ENCODE results near the gene SUGP1. TPM values are rescaled to one million over a fixed set of nuclear protein-coding genes. Genes with fewer than 3 reads are reported as not detected.

The SUGP1 gene
- total and polyA plus RNA-seq, 2 of the 13 experiments (the other 11 are each of a cell fraction or from before 2014, with no cell fraction given), result 21.6 to 25.9 TPM

DNA sequence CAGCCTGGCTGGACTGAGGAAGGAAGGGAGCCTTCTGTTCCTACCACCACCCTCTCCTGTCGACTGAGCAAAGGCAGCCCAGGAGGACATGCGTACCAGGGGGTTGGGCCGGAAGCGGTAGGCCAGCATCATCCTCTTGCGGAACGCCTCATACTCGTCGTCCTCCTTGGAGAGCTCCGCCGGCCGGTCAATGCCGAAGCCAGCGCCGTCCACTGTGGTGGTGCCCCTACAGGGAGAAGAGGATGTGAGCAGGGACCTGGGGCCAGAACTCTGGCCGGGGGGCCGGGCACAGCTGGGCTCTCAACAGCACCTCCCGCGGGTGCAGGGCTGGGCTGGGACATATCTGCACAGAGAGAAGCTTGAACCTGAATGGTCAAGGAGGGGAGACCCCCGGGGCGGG lies 43.5 kb downstream of the SUGP1 start:
- no peak overlapping the region for H3K4me3 ChIP-seq (replicated peaks in 1 of 3; ENCODE audit: insufficient read depth in 1 of 3, low read depth in 2 of 3, low read length in 3 of 3)
- H3K27me3 ChIP-seq (ENCODE audit: control insufficient read depth in 1 of 2, insufficient read depth in 2 of 2, low read length in 2 of 2), result no peaks in the 10 kb centered on the region
- TF ChIP-seq, protein P1, sequence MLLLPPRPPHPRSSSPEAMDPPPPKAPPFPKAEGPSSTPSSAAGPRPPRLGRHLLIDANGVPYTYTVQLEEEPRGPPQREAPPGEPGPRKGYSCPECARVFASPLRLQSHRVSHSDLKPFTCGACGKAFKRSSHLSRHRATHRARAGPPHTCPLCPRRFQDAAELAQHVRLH (CRISPR knock-in tag; IDR thresholded peaks at IDR 0.05; ENCODE audit: borderline replicate concordance, low read depth), result no peak
- TF ChIP-seq RFXANK (CRISPR knock-in tag; IDR thresholded peaks at IDR 0.05), result no peak
- no peak for TF ChIP-seq KLF6 (CRISPR knock-in tag; IDR thresholded peaks at IDR 0.05)
- TF ChIP-seq, protein P2, sequence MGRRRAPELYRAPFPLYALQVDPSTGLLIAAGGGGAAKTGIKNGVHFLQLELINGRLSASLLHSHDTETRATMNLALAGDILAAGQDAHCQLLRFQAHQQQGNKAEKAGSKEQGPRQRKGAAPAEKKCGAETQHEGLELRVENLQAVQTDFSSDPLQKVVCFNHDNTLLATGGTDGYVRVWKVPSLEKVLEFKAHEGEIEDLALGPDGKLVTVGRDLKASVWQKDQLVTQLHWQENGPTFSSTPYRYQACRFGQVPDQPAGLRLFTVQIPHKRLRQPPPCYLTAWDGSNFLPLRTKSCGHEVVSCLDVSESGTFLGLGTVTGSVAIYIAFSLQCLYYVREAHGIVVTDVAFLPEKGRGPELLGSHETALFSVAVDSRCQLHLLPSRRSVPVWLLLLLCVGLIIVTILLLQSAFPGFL (CRISPR knock-in tag; IDR thresholded peaks at IDR 0.05), result no peak
- TF ChIP-seq FOSL2 (CRISPR knock-in tag; IDR thresholded peaks at IDR 0.05), result no peak
- TF ChIP-seq XBP1 (CRISPR knock-in tag; IDR thresholded peaks at IDR 0.05), result no peak
- no peak for TF ChIP-seq CAMTA2 (CRISPR knock-in tag; IDR thresholded peaks at IDR 0.05; ENCODE audit: borderline replicate concordance)
- no peak for TF ChIP-seq ATAD3A (CRISPR knock-in tag; IDR thresholded peaks at IDR 0.05)
- TF ChIP-seq HNF4G (IDR thresholded peaks at IDR 0.05; ENCODE audit: borderline replicate concordance, low read depth, low read length), result no peak
- no peak for TF ChIP-seq HNF4G (CRISPR knock-in tag; IDR thresholded peaks at IDR 0.05; ENCODE audit: borderline replicate concordance, low read depth)
- TF ChIP-seq, protein P3, sequence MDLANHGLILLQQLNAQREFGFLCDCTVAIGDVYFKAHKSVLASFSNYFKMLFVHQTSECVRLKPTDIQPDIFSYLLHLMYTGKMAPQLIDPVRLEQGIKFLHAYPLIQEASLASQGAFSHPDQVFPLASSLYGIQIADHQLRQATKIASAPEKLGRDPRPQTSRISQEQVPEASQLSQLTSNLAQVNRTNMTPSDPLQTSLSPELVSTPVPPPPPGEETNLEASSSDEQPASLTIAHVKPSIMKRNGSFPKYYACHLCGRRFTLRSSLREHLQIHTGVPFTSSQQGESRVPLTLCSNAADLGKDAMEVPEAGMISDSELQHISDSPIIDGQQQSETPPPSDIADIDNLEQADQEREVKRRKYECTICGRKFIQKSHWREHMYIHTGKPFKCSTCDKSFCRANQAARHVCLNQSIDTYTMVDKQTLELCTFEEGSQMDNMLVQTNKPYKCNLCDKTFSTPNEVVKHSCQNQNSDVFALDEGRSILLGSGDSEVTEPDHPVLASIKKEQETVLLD (CRISPR knock-in tag; IDR thresholded peaks at IDR 0.05; ENCODE audit: low read depth), result no peak
- no peak for TF ChIP-seq ZNF335 (CRISPR knock-in tag; IDR thresholded peaks at IDR 0.05)
- no peak for TF ChIP-seq NAIF1 (CRISPR knock-in tag; IDR thresholded peaks at IDR 0.05; ENCODE audit: borderline replicate concordance)
- TF ChIP-seq, protein P4, sequence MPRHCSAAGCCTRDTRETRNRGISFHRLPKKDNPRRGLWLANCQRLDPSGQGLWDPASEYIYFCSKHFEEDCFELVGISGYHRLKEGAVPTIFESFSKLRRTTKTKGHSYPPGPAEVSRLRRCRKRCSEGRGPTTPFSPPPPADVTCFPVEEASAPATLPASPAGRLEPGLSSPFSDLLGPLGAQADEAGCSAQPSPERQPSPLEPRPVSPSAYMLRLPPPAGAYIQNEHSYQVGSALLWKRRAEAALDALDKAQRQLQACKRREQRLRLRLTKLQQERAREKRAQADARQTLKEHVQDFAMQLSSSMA (CRISPR knock-in tag; IDR thresholded peaks at IDR 0.05), result no peak
- no peak for TF ChIP-seq SP1 (IDR thresholded peaks at IDR 0.05)
- TF ChIP-seq SP1 (CRISPR knock-in tag; IDR thresholded peaks at IDR 0.05), result no peak
- no peak for TF ChIP-seq HOXA9 (CRISPR knock-in tag; IDR thresholded peaks at IDR 0.05; ENCODE audit: borderline replicate concordance)
- TF ChIP-seq EHMT2 (IDR thresholded peaks at IDR 0.05; ENCODE audit: borderline replicate concordance, low read depth, low read length), result no peak
- no peak for TF ChIP-seq RNF2 (conservative IDR thresholded peaks at IDR 0.05; ENCODE audit: low read depth)
- H3K79me2 ChIP-seq (ENCODE audit: insufficient read depth, low read length), result no peaks in the 10 kb centered on the region
- H2AFZ ChIP-seq (ENCODE audit: low read length), result no peak overlapping the region
- in situ Hi-C loops (cut with HindIII; ENCODE audit: extremely low pct_ligation_motif_present, low pct_unique_long_range_greater_than_20kb), result no loop called here
- FAIRE-seq, result no peak
- no peak overlapping the region for H3K27ac ChIP-seq (ENCODE audit: extremely low read length, insufficient read depth, low read length)
- no peak overlapping the region for H3K4me2 ChIP-seq (ENCODE audit: low read depth, low read length)
- H3K36me3 ChIP-seq (replicated peaks in 1 of 2; ENCODE audit: control insufficient read depth in 1 of 2, insufficient read depth in 2 of 2, low read length in 2 of 2), result peaks cover 14 to 32% of the 10 kb centered on the region in 2 experiments; a peak in 4 of 5 replicates
- no peaks in the 10 kb centered on the region for H3K9me3 ChIP-seq (ENCODE audit: low read length)
- POLR2A ChIA-PET, result no interaction called here
- H4K20me1 ChIP-seq (ENCODE audit: insufficient read depth, low read length), result no peaks in the 10 kb centered on the region
- intact Hi-C loops (cut with micrococcal nuclease; ENCODE audit: unreplicated experiment), result no loop called here
- BruUV-seq (replicated peaks), result no TSS peak
- 92% methylated on average over 11 of the region's 20 CpGs for WGBS (ENCODE audit: low lambda C conversion rate)
- CTCF ChIA-PET (ENCODE audit: low intra/inter-chr PET ratio, low total read pairs), result no interaction called here
- H3K4me1 ChIP-seq (ENCODE audit: insufficient read depth, low read length), result peaks cover 31% of the 10 kb centered on the region
- no peak overlapping the region for H3K9ac ChIP-seq (ENCODE audit: insufficient read depth, low read depth, low read length)
- no peak for ATAC-seq
- DNase-seq (ENCODE audit: low spot score), result no peak
